ENCODE data around the gene SMIM1. TPM values are rescaled to one million over a fixed set of nuclear protein-coding genes. Genes with fewer than 3 reads are reported as not detected.
"Not testable (repeated sequence)": the region's sequence is repeated elsewhere in the genome, so short reads cannot be mapped to it uniquely, and the experiment has no call there.

SMIM1 gene
- polyA plus RNA-seq, 2 of the 4 experiments (the other 2 are of a cell fraction): 0.67 to 1.1 TPM

GRCh38 chr1:3809680-3810079, 37.1 kb downstream of the SMIM1 start:
- Histone ChIP-seq H3K4me2 (no peak overlapping the region), H3K9me3 (no peaks in the 10 kb centered on the region), H3K4me1 (0 out of 3 replicates have a peak, but pooled peaks cover 3% of the 10 kb centered on the region), H3K4me3 (no peak overlapping the region), H3K27ac (no peak overlapping the region)
- ChIA-PET CTCF (no interaction called here), POLR2A (no interaction called here)
- no peak for FAIRE-seq
- ATAC-seq: peak; percentile 58 to 74; a peak in 5 of 6 replicates
- WGBS (ENCODE audit: missing lambda C conversion rate): 24% methylated on average over 3 of the region's 7 CpGs
- no peak for TF ChIP-seq NPAS2 (CRISPR knock-in tag; IDR thresholded peaks at IDR 0.05; ENCODE audit: borderline replicate concordance)
- no peak for TF ChIP-seq EHMT2 (IDR thresholded peaks at IDR 0.05; ENCODE audit: low read depth)
- no peak for TF ChIP-seq REST (IDR thresholded peaks at IDR 0.05)
- no peak for TF ChIP-seq MAFK (IDR thresholded peaks at IDR 0.05; ENCODE audit: partially characterized antibody)
- no peak for TF ChIP-seq CBX2 (IDR thresholded peaks at IDR 0.05; ENCODE audit: borderline replicate concordance, low read depth)
- TF ChIP-seq MYC (IDR thresholded peaks at IDR 0.05; ENCODE audit: borderline replicate concordance, low read length): no peak
- no peak for TF ChIP-seq BCL3 (IDR thresholded peaks at IDR 0.05)
- no peak for TF ChIP-seq SREBF2 (IDR thresholded peaks at IDR 0.05)
- no peak for TF ChIP-seq PBX3 (IDR thresholded peaks at IDR 0.05)
- TF ChIP-seq HOXB5 (CRISPR knock-in tag; IDR thresholded peaks at IDR 0.05): no peak
- TF ChIP-seq NFE2L2 (conservative IDR thresholded peaks at IDR 0.05; ENCODE audit: low read length): no peak
- no peak for TF ChIP-seq ELK1 (IDR thresholded peaks at IDR 0.05; ENCODE audit: low read depth, low read length)
- TF ChIP-seq E2F6 (IDR thresholded peaks at IDR 0.05; ENCODE audit: borderline replicate concordance, low read depth): no peak
- DNase-seq (ENCODE audit: low read depth in 1 of 2, low spot score in 1 of 2): peak in 1 of 2 experiments; percentile 33

GRCh38 chr1:3810149-3810761, 37.7 kb downstream of the SMIM1 start:
- not testable (repeated sequence) for H3K27ac ChIP-seq; H3K4me1 ChIP-seq; DNase-seq (ENCODE audit: low read depth in 1 of 2, low spot score in 1 of 2); H3K4me2 ChIP-seq; H3K9me3 ChIP-seq; H3K4me3 ChIP-seq; FAIRE-seq
- ChIA-PET POLR2A (interaction anchor here (0.7 kb wide), 1 partner anchor 8 kb away, joined by 3 read pairs; no protein-coding TSS in a partner anchor), CTCF (interaction anchor here (1.4 kb wide), 1 partner anchor 8 kb away, joined by 7 read pairs; no protein-coding TSS in a partner anchor)
- ATAC-seq: peak; percentile 31 to 65; a peak in 4 of 6 replicates
- 78% methylated on average over 9 of the region's 9 CpGs for WGBS (ENCODE audit: missing lambda C conversion rate)

GRCh38 chr1:3811595-3811911, 39.0 kb downstream of the SMIM1 start:
- no peaks in the 10 kb centered on the region for H3K9me3 ChIP-seq
- FAIRE-seq (no peak), ATAC-seq (no peak), DNase-seq (ENCODE audit: low read depth in 1 of 2, low spot score in 1 of 2) (no peak)
- no peak overlapping the region for H3K4me2 ChIP-seq
- POLR2A ChIA-PET: no interaction called here
- H3K27ac ChIP-seq: no peak overlapping the region
- 0 out of 3 replicates have a peak, but pooled peaks cover 3% of the 10 kb centered on the region for H3K4me1 ChIP-seq
- H3K4me3 ChIP-seq: no peak overlapping the region
- CTCF ChIA-PET: interaction anchor here (1.4 kb wide), 1 partner anchor 9 kb away, joined by 7 read pairs; no protein-coding TSS in a partner anchor
- WGBS (ENCODE audit: missing lambda C conversion rate): 20% methylated on average over 1 of the region's 2 CpGs
- TF ChIP-seq USF2 (IDR thresholded peaks at IDR 0.05) (no peak), NR3C1 (IDR thresholded peaks at IDR 0.05) (no peak), RNF2 (IDR thresholded peaks at IDR 0.05; ENCODE audit: borderline replicate concordance, low read depth) (no peak), HOXB13 (CRISPR knock-in tag; IDR thresholded peaks at IDR 0.05; ENCODE audit: low read depth) (no peak), JUN (IDR thresholded peaks at IDR 0.05) (no peak), RFX5 (IDR thresholded peaks at IDR 0.05) (no peak), ELK1 (IDR thresholded peaks at IDR 0.05; ENCODE audit: low read depth, low read length) (no peak), CBX2 (IDR thresholded peaks at IDR 0.05; ENCODE audit: borderline replicate concordance, low read depth) (no peak), ESRRA (IDR thresholded peaks at IDR 0.05; ENCODE audit: borderline replicate concordance, low read length) (no peak), RCOR1 (IDR thresholded peaks at IDR 0.05; ENCODE audit: low read depth, low read length) (no peak), MAZ (IDR thresholded peaks at IDR 0.05; ENCODE audit: borderline replicate concordance, low read depth, low read length) (no peak)
